Stimulated activated CD4-positive, alpha-beta T cell treated with anti-CD3 and anti-CD28 coated beads, TNF-alpha, amount 100 ng/mL, for 48 hours (primary cell): ENCODE data around the gene NOX5.
"Not testable (repeated sequence)": the region's sequence is repeated elsewhere in the genome, so short reads cannot be mapped to it uniquely, and the experiment has no call there.

Source experiments
- DNase-seq, 3 donors: peaks; one replicate each; pipeline ENCODE4 v3.0.0-alpha.2; 2020; ENCODE audit warnings: low read depth in 3 of 3

The NOX5 gene, protein sequence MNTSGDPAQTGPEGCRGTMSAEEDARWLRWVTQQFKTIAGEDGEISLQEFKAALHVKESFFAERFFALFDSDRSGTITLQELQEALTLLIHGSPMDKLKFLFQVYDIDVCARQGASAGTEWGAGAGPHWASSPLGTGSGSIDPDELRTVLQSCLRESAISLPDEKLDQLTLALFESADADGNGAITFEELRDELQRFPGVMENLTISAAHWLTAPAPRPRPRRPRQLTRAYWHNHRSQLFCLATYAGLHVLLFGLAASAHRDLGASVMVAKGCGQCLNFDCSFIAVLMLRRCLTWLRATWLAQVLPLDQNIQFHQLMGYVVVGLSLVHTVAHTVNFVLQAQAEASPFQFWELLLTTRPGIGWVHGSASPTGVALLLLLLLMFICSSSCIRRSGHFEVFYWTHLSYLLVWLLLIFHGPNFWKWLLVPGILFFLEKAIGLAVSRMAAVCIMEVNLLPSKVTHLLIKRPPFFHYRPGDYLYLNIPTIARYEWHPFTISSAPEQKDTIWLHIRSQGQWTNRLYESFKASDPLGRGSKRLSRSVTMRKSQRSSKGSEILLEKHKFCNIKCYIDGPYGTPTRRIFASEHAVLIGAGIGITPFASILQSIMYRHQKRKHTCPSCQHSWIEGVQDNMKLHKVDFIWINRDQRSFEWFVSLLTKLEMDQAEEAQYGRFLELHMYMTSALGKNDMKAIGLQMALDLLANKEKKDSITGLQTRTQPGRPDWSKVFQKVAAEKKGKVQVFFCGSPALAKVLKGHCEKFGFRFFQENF

DNA sequence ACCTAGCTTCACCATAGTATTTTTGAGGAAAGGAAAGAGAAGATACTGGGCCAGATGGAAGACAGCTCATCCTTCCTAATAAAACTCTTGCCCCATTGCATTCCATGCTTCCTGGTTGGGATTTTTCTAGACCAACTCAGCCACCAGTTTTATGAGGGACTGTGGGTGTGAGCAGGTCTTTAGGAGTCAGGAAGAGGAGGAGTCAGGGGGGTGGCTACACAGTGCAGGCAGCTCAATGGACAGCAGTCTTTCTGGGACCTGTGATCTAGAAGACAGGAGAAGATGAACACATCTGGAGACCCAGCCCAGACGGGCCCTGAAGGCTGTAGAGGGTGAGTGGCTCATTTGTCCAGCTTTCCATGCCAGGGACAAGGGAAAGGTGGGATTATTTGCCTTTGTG lies at the start of gene NOX5:
Gene NOX5 (plus strand): TSS at position 242 of the 400 bp plus-strand sequence. CDS start 41 bp downstream, at position 283.
- DNase-seq: no peak

DNA sequence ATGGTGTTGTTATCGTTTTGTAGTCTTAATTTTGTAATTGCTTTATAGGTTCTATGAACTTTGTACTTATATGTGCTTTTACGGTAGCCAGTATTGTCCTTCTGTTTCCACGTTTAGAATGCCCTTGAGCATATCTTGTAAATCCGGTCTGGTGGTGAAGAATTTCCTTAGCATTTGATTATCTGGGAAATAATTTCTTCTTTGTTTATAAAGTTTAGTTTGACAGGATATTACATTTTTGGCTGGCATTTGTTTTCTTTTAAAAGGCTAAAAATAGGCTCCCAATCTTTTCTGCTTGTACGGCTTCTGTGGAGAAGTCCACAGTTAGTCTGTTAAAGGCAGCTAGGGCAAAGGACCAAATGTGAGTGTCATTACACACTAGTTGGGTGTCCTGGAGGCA lies 47.5 kb upstream of the NOX5 start:
- DNase-seq: no peak

DNA sequence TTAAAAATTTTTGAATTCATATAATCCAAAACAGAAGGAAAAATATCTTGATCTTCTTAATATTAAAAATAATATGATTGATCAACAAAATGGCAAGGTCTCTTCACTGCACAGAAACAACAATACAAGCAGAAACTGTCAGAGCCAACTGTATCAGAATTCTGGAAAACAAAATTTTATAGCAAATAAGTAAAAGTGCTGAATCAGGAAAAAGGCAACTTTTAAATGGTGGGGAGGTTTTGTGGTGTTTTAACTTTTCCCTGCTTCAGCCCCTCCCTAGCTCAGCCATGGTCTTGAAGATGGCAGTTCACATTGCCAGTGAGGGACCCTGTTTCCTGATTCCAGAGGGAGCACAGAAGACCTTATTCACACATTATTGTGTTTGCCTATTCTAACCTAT lies 46.5 kb upstream of the NOX5 start:
- no peak for DNase-seq

DNA sequence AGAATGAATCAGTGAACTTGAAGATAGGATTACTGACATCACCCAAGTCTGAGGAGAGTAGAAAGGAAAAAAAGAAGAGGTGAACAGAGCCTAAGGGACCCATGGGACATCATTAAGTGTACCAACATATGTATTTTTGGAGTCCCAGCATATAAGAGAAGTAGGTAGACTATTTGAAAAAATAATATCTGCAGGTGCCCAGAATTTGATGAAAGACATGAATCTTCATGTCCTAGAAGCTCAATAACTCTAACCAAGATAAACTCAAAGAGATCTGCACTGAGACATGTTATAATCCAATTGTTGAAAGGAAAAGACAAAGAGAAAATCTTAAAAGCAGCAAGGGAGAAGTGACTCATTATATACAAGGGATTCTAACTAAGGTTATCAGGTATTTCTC lies 45.2 kb upstream of the NOX5 start:
- DNase-seq: no peak

DNA sequence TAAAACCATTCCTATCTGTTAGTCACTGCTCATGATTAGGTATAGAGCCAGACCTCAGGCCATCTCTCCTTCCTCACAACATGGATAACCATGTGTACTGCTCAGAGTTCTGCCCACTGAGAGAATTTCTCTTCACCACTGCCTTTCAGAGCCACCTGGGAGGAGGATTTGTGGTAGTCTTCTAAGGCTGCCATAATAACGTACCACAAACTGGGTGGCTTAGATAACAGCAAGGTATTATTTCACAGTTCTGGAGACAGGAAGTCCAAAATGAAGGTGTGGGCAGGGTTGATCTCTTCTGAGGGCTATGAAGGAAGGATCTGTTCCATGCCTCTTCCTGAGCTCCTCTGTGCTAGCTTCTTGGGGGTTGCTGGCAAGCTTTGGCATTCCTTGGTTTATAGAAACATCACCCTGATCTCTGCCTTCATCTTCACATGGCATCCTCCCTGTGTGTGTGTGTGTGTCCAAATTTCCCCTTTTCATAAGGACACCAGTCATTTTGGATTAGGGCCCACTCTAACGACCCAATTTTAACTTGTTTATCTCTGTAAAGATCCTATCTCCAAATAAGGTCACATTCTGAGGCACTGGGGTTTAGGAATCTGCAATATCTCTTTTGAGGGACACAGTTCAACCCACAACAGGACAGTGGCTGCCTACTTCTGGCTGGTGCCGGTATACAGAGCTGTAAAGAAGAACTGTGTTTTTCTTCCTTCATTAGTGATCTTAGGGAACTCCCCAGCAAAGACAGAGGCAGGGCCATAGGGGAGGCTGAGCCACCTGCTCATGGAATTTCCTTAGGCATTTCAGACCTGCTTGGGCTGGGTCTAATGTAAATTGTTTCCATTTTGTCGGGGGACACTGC lies 42.1 kb upstream of the NOX5 start:
- no peak for DNase-seq

DNA sequence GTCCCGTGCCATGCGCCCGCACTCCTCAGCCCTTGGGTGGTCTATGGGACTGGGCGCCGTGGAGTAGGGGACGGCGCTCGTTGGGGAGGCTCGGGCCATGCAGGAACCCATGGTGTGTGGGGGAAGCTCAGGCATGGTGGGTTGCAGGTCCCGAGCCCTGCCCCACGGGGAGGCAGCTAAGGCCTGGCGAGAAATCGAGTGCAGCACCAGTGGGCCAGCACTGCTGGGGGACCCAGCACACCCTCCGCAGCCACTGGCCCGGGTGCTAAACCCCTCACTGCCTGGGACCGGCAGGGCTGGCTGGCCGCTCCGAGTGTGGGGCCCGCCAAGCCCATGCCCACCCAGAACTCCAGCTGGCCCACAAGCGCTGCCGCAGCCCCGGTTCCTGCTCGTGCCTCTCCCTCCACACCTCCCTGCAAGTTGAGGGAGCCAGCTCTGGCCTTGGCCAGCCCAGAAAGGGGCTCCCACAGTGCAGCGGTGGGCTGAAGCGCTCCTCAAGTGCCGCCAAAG lies 38.8 kb upstream of the NOX5 start:
- DNase-seq: not testable (repeated sequence)

DNA sequence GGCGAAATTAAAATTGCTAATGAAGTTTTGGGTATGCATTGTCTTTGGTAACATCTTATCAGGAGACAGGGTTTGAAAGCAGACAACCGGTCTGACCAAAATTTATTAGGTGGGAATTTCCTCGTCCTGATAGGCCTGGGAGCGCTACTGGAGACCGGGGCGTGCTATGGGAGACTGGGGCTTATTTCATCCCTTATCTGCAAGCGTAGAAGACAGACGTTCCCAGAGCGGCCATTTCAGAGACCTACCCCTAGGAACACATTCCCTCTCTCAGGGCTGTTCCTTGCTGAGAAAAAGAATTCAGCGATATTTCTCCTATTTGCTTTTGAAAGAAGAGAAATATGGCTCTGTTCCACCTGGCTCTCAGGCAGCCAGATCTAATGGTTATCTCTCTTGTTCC lies 37.1 kb upstream of the NOX5 start:
- DNase-seq: not testable (repeated sequence)

DNA sequence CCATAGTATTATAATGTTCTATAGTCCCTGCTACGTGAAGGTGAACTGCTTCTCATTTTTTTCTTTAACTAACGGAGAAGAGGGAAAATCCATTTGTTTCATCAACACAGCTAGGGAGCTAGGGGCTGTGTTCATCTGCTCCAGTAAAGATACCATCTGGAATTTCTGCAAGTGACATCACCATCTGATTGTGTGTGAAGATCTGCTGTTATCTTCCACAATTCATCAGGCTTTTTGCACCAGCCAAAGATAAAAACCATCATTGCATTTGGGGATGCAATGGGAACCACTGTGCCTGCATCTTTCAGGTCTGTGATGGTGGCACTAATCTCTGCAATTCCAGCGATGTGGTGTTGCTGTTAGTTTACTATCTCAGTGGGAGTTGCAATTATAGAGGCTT lies 35.5 kb upstream of the NOX5 start:
- DNase-seq: no peak

DNA sequence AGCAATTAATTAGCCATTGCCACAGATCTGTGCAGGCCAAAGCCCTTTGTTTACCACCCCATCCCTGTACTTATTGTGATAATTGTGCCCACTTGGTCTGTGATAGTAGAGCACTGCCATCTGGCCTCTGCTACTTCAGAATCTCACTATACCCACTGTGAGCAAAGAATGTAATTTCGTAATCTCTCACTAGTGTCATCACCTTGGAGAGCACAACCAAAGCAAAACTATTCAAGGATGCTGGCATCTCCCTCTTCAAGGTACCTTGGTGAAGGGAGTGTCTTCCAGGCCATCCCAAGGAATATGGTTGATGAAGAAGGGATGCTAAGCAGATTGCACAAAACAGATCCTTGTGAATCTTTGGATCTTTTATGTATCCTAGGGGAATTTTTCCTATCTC lies 34.7 kb upstream of the NOX5 start:
- DNase-seq: no peak

DNA sequence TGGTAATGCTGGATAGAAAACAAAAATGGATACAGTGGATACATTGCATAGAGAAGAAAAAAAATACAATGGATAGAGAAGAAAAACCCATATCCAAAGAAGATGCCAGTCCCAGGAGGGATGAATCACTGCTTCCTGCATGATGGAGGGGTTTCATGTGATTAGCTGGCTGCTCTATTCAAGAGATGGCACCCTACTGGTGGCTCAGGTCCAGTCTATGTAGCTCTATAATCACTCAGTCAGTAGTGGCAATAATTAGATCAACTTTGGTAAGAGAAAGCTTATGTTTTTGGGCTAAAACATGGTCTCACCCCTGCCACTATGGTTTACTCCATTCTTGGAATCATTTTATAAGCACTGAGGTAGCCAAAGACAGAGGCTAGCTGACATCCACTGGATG lies 33.7 kb upstream of the NOX5 start:
- DNase-seq: no peak

DNA sequence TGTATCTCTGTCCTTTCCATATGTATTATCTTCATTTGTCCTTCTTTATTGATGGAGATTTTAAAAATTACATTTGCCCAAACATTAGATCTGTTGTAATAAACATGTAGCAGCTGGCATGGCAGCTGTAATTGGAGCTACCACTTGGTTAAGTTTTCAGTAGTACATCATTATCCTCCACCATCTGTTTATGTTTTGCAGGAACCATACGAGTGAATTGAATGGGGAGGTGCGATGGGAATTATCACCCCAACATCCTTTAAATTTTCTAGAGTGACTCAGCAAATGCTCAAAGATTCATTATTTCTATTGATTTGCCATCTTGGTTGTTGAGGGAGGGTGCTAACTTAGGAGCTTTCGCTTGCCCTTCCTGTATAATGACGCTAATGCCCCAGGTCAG lies 32.6 kb upstream of the NOX5 start:
- DNase-seq: no peak

DNA sequence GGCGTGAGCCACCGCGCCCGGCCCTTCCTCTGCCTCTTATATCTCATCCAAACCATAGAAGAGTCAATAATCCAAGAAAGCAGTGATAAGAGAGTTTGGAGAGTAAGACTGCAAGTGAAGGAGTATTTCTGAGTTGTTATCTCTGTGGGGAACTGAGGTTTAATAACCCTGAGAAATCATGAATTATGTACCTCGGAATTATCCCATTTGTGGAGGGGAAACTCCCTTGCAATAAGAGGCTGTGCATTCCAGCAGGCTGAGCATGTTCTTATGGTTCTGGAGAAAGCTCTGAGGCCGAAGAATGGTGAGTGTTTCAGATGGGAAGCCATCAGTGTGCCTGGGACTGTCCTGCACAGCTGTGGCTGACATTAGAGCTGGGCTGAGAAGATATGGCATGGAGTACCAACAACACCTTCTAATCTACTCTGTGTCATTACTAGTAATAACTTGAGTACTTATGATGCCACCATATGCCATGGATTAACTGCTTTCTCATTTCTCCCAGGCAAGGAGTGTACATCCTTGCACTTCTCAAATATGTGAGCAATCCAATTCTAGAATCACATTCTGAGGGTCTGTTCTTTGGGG lies 31.4 kb upstream of the NOX5 start:
- no peak for DNase-seq

DNA sequence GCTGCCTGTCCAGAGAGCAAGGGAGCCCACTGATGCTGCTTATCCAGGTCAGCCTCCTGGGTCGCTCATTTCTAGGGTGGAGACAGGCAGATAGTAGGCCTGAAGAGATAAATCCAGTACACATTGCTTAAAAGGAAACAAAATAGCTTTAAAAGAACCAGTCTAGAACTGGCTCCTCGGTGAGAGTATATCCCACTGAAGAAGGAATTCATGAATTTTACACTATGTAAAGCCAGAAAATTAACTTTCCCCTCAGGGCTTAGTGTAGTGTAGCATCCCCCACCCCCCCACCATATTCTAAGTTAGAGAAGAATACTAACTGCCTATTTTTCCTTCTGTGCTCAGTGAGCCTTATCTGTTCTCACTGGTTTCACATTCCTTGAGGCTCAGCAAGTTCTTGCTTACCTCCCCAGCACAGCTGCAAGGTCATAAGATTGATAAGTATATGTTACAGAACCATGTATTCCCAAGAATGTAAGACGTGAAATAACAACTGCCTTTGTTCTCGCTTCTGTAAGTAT lies 30.5 kb upstream of the NOX5 start:
- DNase-seq: no peak

DNA sequence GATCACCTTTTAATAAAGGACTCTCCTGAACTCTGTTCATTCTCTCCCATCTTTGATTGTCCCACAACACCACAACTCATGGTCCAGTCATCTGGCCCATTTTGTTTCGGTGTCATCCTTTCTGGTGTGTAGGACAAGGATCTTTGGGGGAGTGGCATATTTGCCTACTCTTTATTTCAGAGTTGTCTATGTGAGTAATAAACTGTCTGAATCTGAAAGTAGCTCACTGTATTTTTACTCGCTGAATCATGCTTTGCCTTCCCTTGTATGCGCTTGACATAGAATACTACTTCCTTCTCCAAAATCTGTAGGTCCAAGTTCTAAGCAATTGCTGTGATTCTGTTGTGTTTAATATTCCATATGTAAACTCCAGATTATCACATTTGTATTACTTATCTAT lies 29.9 kb upstream of the NOX5 start:
- DNase-seq: no peak

DNA sequence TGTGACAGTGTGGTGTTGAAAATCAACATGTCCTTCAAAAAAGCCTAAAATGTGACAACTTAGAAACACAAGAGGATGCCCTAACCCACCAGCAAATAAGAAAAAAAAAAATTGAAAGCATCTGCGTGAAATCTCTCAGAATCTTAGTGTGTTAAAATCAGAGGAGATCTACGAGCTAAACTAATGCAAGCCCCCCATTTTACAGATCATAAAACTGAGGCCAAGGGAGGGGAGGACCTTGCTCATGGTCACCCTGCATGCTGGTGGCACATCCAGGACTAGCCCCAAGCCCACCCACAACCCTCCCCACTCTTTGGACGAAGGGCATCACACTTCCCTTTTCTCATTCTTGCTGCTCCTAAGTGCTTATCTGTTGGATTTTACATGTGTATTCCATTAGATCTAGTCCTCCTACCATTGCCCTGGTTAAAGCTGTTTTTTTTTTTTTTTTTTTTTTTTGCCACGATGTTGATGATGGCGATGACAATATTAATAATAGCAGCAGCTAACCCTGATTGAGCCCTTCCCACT lies 29.1 kb upstream of the NOX5 start:
- DNase-seq: no peak

DNA sequence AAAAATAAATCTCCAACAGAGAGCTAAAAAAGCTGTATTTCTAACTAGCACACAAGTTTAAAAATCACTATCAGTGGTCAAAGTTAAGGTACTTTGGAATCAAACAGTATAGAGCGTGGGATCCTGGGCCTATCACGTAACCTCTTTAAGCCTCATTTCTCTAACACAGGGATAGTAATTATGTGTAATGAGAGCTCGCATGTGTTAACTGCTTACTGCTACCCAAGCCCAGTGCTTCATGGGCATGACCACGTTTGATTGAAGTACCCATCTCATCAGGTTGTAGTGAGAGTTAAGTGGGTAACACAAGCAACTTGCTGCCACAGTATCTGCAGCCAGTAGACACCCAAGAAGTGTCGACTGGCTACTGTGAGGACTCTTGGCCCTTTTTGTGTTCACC lies 28.2 kb upstream of the NOX5 start:
- no peak for DNase-seq

DNA sequence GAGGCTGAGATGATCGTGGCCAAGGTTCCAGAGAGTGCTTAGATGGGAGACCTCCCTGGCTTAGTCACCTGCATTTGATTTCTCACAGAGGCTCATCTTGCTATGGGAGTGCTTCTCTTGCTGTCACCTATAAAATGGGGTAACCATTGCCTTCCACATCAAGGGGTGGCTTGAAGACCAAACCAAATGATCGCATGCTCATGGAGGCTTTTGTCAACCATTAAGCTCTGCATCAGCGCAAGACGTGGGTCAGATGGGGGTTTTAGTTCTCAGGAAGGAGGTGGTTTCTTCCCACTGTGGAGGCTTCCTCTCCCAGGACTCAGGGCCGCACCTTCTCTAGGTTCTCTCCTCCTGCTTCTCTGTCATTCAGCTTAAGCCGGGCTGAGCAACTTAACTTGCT lies 27.4 kb upstream of the NOX5 start:
- DNase-seq: no peak

DNA sequence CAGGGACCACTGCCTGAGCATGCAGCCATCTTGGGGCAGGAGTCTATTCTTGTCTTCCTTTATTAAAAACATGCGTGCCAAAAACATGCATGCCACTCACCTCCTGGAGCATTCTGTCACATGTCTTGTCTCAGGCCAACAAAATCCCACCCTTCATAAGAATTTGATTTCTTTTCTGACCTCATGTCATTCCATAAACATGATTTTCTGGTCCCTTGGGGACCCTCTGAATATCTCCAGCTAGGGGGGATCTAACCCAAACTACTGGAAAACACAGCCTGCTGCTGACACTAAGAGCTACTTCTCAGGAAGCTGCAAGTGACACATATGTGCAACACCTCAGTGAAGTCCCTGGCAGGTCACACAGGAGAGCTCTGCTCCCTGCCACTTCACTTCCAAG lies 26.8 kb upstream of the NOX5 start:
- no peak for DNase-seq

DNA sequence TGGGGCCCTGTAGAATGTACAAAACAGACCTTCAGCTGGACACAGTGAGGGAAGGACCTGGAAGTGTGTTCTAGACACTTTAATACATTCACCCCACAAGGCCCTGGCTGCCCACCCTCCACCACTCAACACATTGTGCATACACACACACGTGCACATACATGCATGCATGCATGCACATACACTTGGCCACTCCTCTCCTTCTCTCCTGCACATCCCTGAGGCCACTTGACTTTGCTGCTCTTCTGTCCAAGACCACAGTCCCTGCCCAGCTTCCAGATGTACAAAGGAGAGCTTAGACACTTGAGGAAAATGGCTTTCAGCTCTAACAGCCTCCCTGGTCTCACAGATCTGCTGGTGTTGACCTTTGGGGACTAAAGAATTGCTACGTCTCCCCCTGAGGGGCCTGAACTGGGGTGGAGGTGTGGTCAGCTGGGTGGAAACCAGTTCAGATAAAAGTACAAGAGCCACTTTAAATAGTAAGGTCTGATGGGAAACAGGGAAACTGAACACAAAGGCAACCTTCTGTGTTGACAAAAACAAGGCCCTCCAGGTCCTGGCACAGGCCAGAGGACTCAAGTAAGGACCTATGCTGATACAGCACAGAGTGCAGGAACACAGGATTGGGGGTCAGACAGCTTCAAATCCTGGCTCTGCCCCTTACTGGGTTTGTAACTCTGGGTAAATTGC lies 24.8 kb upstream of the NOX5 start:
- DNase-seq: no peak

DNA sequence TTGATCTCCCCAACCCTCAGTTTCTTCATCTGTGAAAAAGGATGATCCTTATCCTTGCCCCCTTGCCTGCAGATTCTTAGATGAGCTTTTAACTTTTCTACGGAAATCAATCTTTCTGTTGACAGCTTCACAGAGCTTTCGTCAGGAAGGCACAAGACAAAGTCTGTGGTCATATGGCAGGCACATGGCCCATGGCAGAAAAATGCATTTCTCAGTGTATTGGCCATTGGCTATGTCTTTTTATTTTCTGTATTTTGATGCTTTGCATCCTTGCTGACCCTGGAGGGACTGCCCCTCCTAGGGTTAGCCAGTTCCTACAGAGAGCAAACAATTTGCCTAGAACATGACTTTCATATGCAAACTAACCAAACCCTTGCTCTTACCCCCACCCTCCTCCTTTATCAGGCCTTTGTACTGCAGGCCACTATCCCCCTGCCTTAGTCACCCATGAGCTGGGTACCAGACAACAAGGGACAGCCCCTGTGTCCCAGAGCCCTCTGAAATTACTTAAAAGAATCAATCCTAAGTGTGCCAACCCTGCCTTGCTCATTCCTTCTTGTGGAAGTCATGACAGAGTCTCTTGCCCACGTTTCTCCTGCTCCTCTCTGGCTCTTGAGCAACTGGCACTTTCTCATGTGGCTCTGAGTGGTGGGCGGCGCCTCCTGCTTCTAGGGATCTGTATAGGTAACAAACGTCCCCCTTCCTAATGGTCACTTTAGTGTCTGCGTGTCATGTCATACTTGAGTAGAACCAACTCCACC lies 24.1 kb upstream of the NOX5 start:
- DNase-seq: no peak
